ENCODE data around the gene ZBTB46.

The ZBTB46 gene

DNA sequence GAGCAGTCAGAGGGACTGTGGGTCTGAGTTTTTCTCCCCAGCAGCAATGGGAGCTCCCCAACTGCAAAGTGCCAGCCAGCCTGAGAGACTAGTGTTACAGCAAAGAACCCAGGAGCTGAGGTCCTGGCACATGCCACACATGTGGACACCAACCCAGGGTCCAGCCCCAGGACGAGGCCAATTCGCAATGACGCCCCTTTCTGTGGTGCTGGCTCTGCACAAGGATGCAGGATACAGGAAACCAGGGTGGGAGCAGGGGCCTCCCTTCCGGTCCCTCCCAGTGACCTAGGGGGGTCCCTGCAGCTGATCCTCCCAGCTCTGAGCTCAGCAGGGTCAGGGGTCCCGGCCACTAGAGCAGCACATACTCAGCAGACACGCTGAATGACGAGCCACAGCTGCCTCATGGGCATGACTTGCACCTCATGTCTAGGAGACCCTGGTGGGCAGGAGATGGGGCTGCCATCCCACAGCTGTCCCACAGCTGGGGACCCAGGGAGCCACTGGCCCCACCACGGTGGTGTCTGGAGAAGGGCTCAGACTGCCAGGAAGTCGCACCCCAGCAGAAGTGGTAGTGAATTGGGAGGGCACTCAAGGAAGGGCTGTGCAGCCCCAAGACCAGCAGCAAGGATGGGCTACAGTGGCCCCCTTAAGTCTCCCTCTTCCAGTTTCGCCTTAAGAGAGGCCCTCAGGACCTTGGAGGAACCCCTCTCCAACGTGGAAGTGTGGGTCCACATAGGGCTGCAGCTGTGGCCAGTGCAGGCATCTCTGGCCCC is 126.9 kb downstream of the ZBTB46 start:
- DNase-seq (ENCODE audit: low read depth), result no peak

DNA sequence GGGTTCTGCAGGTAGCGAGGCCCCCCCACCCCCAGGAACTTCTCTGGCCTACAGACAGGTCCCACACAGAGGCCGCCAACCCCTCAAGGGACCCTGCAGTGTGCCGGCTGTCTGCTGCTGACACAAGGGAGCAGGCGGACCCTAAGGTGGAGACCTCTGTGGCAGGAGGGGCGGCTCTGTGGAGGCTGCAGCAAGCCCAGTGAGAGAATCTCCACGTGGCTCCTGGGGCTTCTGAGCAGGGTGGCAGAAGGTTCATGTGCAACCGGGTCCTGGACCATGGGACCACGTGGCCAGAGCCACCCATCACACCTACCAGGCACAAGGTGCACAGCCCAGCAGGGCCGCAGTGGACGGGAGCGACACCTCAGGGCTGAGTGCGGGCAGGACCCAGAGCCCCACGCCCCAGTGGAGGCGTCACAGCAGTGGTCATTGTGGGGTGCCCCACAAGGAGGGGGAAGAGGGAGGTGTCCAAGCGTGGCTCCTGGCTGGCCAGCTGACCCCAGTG is 127.5 kb downstream of the ZBTB46 start:
- DNase-seq (ENCODE audit: low read depth), result no peak

DNA sequence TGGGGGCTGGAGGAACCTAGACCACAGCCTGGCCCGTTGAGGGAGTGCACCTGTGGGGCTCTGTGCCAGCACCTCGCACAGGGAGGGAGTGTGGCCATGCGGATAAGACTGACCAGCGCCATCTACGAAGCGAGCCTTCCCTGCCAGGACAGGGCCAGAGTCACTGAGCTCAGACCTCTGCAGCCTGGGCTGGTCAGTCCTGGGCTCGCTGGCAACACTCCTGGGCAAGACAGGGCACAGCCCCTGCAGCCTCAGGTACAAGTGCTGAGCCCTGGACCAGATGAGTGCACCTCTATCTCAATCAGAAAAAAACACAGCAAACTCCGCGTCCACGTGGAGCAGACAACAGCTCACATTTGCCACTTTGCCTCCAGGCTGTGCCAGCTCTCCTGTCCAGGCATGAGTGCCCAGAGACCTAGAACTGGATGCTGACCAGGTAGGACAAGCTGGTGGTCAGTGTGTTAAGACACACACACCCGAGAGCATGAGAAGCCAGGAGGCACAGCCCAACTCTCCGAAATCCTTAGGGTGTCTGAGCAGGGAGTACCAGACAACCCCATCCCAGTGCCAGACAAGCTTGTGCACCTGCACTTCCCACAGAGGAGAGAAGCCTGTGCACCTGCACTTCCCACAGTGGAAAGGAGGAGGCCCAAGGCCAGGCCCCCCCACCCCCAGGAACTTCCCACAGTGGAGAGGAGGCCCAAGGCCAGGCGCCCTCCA is 128.2 kb downstream of the ZBTB46 start:
- no peak for DNase-seq (ENCODE audit: low read depth)

- no peak for DNase-seq (ENCODE audit: low read depth)
Measured at GRCh38 chr20:63702036-63702665, 128.9 kb downstream of the ZBTB46 start.

DNA sequence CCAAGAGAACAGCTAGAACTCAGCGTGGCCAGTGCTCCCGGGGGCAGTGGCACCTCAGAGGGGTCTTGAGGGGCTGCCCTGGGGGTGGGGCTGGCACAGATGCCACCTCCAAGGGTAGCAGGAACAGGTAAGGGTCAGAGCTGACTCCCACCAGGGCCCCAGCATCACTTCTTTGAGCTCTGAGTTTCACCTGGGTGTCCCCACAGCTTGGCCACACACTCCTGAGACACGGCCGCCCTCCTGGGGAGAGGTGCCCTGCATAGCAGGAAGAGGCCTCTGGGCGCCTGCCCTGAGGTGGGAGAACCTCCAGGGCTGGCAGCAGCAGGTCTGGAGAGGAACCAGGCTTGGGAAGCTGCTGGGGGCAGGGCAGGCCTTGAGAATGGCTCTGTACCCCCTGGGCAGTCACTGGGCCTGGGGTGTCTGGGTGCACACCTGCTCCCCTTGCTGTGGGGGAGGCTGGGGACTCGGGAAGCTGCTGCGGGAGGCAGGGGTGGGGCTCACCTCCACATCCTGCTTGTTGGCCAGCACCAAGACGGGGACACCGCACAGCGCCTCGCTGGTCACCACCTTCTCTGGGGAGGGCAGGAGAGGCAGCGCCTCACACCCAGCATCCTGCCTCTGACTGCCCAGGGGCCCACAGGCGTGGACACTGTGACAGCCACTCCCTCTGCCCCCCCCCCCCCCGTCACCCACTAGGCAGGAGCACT is 129.6 kb downstream of the ZBTB46 start:
- no peak for DNase-seq (ENCODE audit: low read depth)

GRCh38 chr20:63701051-63701328 is 130.1 kb downstream of the ZBTB46 start:
- no peak for DNase-seq (ENCODE audit: low read depth)

DNA sequence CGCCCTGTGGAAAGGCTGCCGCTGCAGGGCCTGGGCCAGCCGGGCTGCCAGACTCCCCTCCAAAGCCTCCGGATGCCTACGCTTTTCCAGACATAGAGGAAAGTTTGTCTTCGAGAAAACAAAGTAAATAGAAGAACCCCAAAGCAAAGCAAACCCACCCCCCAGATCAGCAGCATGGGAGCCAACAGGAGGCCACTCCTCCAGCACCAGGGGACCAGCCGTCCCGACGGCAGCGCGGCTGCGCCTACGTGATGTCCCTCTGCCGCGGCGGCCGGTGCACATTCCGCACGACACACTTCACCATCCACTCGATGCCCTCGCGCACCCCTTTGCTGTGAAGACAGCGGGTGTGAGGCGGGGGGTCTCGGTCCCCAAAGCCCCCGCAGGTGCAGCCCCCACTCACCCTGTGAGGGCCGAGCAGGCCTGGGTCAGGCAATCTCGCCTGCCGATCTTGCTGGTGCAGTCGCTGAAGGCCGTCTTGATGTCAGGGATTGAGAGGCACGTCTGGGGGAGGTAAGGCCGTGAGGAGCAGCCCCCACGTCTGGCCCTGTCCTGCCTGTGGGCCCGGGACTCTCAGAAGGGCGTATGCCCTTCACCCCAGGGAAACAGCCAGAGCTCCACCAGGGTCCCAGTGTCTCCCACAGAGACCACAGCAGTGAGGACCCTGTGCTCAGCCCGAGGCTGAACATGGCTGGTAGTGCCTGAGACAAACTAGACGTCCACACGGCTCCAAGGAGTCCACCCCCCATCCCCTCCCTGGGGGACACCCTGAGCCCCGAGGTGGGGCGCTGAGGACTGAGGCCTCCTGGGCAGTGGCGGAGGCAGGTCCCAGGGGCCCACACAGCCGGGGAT is 130.6 kb downstream of the ZBTB46 start:
- DNase-seq (ENCODE audit: low read depth), result no peak

GRCh38 chr20:63699466-63700198 is 131.4 kb downstream of the ZBTB46 start:
- DNase-seq (ENCODE audit: low read depth), result no peak

- DNase-seq (ENCODE audit: low read depth), result no peak
Measured at GRCh38 chr20:63698739-63699465, 132.2 kb downstream of the ZBTB46 start.

- DNase-seq (ENCODE audit: low read depth), result no peak
Measured at GRCh38 chr20:63697868-63698545, 133.1 kb downstream of the ZBTB46 start.

- no peak for DNase-seq (ENCODE audit: low read depth)
Measured at GRCh38 chr20:63697357-63697867, 133.7 kb downstream of the ZBTB46 start.

- DNase-seq (ENCODE audit: low read depth), result no peak
Measured at GRCh38 chr20:63696628-63697356, 134.3 kb downstream of the ZBTB46 start, which contains the start of gene TNFRSF6B. Gene TNFRSF6B, plus strand, starts transcription at chr20:63696652. Its CDS starts 116 bp downstream, at chr20:63696768.

- DNase-seq (ENCODE audit: low read depth), result no peak
Measured at GRCh38 chr20:63696306-63696627, 134.8 kb downstream of the ZBTB46 start.

DNA sequence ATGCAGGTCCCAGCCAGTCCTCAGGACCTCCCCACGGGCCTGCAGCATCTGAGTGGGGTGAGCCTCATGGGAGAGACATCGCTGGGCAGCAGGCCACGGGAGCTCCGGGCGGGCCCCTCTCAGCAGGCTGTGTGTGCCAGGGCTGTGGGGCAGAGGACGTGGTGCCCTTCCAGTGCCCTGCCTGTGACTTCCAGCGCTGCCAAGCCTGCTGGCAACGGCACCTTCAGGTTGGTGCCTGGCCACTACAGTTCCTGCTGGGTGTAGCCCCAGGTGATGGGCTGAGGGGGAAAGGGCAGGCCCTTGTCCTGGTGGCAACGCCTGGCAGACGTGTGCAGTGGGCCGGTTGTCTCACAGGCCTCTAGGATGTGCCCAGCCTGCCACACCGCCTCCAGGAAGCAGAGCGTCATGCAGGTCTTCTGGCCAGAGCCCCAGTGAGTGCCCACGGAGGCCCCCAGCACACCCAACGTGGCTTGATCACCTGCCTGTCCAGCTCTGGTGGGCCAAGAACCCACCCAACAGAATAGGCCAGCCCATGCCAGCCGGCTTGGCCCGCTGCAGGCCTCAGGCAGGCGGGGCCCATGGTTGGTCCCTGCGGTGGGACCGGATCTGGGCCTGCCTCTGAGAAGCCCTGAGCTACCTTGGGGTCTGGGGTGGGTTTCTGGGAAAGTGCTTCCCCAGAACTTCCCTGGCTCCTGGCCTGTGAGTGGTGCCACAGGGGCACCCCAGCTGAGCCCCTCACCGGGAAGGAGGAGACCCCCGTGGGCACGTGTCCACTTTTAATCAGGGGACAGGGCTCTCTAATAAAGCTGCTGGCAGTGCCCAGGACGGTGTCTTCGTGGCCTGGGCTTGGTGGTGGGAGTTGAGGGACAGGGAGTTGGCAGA is 135.4 kb downstream of the ZBTB46 start:
- DNase-seq (ENCODE audit: low read depth), result no peak

DNA sequence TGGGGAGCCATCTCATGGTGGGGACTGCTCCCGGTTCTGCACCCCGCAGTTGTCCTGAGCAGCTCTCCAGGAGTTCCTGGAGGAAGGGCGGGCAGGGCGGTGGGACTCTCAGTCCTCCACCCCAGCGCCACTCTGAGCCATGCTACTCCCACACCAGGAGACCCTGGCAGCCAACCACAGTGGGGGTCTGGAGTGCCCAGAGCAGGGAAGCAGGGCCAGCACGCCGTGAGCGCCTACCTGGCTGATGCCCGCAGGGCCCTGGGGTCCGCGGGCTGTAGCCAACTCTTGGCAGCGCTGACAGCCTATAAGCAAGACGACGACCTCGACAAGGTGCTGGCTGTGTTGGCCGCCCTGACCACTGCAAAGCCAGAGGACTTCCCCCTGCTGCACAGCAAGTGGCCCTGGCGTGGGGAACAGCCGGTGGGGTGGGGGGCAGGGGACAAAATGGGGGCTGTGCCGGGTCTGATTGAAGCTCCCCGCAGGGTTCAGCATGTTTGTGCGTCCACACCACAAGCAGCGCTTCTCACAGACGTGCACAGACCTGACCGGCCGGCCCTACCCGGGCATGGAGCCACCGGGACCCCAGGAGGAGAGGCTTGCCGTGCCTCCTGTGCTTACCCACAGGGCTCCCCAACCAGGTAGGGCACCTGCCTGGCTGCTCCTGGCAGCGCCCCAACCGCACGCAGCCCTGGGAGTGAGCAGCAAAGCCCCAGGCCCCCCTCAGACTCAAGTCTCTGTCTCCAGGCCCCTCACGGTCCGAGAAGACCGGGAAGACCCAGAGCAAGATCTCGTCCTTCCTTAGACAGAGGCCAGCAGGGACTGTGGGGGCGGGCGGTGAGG is 136.3 kb downstream of the ZBTB46 start:
- no peak for DNase-seq (ENCODE audit: low read depth)

DNA sequence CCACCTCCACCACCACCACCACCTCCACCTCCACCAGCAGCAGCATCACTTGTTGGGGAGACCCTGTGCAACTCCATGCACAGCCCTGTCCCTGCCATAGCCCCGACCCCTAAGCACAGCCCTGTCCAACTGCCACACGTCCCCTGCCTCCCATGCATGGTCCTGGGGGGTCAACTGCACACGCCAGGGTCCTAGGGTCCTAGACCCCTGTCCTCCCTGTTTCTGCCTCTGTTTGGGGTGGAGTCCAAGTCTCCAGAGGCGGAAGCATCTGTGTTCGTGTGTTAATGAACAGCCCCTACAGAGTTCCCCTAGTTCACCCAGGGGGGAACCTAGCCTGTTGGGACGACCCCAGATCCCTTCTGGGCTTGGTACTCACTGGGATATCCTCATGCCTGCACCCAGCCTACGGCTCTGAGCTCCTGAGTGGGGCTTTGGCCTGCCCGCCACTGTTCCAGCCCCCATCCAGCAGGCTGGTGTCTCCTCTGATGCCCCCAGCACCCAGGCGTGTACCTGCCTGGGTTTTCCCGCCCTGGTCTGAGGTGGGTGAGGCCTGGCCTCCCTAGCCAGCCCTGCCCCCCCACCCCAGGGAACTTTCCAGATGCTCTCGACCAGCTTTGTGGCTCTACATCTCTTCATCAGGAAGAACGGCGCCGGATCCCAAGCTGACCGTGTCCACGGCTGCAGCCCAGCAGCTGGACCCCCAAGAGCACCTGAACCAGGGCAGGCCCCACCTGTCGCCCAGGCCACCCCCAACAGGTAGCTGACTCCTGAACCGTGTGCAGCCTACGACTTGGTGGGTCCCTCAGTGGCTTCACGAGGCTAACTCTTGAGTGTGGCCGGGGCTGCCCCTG is 137.1 kb downstream of the ZBTB46 start:
- DNase-seq (ENCODE audit: low read depth), result no peak

Data from T-helper 22 cell (primary cell).